NOMO-1 treated with DMSO at 0.1 percent for 48 hours (cell line): ENCODE measurements around the gene MAN1A2.

ENCODE experiments used
- DNase-seq: peaks from one replicate; lab custom pipeline; 2025; ENCODE audit not compliant: unreplicated experiment; lab: John Stamatoyannopoulos, UW

MAN1A2 gene

DNA sequence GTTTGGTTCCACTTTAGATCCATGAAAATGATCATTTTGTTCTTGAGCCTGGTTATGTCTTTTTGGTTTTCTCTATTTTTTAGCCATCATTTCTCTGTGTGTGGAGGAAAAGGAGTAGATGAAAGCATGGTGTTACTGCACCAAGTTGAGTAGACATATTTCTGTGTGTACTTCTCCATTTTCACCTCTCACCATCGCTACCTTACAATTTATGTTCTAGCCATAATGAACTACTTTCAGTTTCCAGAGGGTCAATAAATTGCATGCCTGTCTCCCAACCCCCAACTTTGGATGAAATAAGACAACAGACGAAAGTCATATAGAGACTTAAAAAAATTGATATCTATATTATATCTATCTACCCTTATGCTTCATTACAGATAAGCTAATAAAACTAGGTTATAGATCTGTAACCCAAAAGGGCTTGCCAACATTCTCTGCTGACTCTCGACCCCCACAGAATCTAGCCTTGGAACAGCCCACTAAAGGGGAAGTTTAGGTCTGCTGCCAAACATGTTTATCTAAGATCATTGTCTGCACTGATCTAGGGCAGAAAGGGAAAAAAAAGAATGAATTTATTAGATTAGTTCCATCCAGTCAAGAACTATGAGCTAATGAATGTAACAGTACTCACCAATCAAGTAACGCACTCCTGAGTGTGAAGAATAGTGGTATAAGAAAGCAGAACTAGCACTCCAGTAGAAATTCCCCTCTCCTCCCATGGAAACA is 7.5 kb upstream of the MAN1A2 start:
- peak; percentile 52 for DNase-seq

DNA sequence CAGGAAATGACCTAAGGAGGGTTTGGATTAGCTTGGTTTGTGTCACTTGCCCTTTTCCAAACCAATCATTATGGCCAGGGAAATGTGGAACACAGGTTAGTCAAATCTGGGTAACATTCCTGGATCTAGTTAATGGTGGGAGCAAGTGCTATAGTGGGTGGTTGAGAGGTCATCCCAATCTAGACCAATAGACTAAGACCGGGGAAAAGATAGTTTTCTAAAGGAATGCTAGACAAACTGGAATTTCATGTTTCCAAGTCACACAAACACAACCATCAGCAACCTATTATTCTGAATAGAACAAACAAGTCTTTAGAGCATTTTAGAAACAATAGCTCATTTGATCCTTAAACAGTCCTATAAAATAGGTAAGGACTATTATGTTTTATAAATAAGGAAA is 4.3 kb upstream of the MAN1A2 start:
- DNase-seq, result no peak

DNA sequence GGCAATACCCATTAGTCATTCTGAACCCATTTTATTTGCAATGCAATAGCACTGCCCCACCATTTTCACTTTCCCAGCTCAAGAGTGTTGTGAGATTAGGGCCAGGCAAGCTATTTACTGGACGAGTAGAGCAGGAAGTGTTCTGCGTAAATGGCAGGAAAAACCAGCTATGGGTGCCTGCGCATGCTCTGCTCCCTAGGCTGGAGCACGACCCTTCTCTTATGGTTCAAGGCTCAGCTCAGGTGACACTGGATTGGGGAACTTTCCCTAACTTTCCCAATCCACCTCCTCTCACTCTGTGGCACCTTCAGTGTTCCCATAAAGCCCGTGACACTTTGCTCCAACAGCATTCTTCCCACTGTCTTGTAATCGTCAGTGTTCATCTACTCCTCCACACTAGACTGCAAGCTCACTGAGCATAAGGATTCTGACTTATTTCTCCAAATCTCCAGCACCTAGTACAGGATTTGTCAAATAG is 3.6 kb upstream of the MAN1A2 start:
- DNase-seq, result no peak

DNA sequence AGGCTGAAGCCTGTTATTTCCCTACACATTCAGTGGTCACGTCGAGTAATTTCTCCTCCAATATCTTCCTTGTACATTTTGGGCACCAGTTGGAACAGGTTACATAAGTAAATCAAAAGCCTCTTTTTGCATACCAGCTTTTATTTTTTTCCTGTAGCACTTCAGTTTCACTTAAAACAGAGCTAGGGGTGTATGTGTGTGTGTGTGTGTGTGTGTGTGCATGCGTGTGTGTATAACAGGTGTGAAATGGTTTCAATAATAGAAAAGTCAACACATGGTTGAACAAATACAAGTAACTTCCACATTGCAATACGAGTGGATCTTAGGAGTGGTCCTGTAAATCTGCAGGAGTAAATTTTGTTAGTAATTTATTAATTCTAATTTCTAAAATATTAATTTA is 3.0 kb upstream of the MAN1A2 start:
- no peak for DNase-seq

DNA sequence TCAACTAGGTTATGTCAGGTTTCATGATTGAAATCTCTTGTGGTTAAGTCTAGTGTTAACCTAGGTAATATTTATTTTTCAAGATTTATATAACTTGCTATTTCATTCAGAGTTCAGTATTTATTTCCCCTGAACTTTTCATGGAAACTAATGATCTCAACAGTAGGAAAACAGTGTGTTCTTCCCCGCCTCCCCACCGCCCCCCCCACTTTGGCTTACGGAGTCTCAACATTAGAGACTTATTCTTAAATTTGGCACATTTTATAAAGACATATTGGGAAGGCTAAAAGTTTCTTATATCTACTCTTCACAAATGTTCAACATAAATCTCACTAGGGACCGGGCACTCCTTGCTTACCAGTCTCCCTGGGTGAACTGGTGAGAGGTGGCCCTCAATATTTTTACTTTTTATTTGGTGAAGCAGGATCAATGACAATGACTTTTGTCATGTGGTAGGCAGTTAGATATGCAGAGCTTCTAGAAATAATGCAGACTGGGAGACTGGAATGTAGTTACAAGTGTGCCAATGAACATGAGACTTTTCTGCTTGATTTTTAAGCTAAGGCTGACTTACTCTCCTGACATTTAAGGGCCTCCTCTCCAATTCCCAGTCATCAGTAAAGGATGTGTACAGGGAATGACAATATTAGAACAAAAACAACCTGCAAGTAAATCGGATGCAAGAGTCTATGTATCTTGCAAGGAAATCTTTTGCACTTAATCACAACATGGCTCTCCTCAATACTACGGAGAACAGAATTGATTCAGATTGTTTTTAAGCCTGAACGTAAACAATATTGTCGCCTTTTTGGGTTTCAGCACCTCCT is 1.7 kb upstream of the MAN1A2 start:
- no peak for DNase-seq

DNA sequence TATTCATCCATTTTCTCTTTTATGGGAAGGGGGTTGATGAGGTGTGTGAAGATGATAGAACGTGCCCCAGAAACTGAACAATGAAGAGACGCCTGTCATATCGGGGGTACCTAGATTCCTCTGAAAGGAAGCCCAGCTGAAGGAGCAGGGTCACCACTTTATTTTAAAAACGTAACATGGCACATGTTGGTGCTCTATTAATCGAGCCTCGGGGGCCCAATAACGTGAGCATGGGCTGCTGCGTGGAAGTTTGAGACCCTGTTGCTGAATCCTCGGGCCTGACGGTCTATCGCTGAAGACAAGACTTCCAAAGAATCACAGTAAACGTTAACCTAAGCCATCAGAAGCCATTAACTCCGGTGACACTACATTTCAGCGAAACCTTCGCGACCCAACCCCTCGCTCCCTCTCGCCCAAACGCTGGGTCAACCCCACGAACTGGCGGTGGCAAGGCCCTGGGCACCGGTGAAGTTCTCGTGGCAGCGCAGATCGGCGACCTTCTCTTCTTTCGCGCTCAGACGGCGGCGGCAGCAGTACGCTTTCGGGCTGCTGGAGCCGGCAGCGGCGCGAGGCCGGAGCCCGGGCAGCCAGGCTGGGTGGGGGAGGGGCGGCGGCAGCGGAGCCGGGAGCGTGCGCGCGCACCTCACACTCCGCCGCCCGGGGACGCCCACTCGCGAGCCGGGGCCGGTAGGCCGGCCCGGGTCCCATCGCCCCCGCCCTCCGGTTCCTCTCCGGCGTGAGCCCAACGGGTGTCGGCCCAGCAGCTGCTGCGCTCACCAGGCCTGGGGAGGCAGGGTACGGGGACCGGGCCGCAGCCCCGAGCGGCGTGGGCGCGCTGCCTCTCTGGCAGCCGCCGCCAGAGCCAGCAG is 838 bp upstream of the MAN1A2 start:
- DNase-seq, result peak; percentile 58

DNA sequence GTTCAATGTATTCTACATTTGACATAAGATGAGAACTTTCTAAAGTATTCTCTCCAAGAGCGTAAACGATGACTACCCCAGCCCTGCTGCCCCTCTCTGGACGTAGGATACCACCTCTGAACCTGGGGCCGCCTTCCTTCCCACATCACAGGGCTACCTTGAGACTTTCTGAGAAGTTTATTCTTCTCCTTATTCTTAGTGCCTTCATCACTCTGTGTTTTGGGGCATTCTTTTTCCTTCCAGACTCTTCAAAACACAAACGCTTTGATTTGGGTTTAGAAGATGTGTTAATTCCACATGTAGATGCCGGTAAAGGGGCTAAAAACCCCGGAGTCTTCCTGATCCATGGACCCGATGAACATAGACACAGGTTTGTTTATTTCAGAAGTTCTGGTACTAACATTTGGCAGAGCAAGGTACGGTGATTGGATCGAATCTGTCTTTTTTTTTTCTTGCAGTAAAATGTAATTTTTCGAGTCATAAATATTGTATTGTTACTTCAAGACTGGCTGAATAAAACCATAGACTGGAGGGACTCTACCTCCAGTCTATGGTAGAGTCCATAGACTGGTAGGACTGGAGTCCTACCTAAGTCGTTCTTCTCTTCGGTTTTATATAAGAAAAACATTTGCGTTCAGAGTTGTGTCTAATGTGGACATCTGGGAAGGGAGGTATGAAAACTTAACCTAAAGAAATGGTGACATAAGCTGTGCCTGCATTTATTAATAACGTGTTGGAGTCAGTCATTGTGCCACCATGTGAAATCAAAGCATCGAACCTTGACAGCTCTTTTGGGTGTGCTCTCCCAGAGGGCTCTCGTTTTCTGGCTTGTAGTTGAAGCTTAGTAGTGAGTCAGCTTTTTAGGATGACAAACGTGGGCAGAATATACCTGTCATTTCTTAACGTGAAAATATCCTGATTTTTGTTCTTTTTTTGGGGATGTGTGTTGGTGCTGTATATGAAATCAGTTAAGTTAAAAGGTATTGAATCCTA is 1.2 kb downstream of the MAN1A2 start:
- peak; percentile 18 for DNase-seq

DNA sequence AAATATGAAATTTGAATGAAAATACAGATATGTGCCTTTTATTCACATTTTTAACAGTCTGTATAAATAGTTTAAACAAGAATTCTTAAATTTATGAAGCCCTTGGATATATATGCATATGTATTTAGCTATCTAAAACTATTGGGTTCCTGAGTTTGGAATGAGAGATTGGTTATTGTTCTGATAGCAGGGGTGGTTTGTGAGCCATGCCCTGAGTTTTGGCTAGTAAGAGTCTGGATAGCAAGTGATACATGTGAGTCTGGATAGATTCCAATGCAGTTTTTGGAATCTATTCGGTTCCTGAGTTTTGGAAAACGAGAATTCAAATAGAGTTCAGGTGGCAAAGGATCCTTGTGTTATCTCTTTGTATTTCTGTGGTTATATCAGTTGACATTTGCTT is 2.8 kb downstream of the MAN1A2 start:
- no peak for DNase-seq

DNA sequence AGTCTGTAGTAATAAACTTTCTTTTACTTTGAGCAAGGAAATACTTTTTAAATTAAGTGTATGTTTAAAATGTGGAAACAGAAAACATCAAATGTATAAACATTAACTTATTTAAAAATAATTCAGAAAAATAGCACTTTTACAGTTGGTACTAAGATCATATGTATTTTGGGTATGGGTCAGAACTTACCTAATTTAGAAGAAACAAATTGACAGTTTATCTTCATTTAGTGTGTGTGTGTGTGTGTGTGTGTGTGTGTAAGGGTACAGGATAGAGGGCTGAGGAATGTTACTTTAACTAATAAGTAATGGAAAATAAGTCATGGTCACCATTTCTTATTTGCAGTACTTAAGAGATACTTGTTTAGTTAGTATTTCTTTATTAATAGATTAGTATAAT is 3.3 kb downstream of the MAN1A2 start:
- DNase-seq, result no peak

DNA sequence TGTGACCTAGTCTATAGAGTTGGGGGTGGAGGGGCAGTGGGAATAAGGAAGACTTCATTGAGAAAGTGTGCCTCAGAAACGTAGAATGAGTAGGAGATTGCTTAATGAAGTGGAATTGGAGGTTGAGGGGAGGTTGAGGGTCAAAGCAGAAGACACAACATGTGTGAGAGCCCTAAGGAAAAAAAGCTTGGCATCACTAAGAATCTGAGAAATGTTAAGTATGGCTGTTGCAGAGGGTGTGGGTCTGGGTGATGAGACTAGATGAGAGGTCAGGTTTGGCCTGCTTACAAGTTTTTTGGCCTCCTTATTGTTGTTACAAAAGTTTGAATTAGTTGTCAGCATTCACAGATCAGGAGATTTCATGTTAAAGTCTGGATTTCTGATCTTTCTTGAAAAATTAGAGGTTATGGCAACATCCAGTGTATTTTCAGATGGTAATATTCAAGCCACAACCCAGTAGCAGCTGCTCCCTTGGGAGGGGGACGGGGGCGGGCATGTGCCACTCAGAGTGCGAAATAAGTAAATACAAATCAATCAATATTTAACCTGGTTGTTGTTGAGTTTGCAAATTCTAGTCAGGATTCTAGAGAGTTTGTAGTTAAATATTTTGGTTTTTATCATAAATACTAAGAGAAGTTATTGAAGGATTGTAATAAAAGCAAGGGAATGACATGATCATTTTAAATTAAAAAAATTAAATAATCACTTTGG is 4.3 kb downstream of the MAN1A2 start:
- DNase-seq, result no peak

DNA sequence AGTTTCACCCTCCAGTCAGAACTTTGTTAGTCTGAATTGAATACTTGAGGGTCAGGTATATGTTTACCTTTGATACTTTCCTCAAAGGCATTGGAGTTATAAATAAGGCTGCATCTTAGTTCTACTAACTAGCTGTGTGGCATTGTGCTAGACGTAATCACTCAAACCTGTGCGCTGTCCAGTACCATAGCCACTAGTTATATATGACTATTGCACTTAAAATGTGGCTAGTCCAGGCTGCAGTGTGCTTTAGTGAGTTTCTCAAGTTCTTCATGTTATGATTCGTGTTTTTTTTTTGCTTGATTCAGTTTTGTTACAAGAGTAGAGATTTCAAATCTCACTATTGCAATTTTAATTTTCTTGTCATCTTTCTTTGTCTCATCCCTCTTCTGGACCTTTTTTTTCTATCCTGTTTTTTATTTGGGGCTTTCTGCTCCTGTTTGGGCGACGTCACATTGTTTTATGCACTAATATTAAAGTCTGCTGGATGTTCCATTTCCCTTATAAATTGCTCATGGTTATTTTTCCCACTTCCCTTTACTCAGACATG is 5.7 kb downstream of the MAN1A2 start:
- no peak for DNase-seq

DNA sequence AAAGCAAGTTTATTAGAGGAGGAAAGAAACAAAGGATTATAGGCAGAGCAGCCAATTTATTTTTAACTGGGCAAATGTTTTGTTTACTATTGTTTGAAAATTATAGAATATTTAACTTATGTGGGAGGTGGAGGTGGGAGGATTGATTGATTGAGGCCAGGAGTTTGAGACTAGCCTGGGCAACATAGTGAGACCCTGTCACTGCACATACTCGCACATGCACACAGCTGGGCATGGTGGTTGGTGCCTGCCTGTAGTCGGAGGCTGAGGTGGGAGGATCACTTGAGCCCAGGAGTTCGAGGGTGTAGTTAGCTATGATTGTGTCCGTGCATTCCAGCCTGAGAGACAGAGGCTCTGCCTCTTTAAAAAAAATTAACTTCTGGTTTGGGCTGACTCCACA is 6.7 kb downstream of the MAN1A2 start:
- no peak for DNase-seq

DNA sequence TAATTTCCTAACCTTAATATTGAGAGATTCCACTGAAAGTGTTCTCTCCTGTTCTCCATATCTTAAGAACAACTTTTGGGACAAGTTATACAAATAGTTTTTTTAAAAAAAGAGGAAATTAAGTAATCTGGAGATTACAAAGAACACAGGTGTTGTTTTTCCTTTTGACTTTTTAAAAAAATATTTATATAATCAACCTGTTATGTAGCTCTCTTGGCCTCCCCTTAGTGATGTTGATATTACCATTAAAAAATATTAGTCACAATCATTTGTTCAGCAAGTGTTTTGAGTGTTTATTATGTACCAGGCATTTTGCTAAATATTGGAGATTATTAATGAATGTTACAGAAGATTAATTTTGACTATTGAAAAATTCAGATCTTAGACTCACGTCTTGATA is 8.1 kb downstream of the MAN1A2 start:
- DNase-seq, result no peak

DNA sequence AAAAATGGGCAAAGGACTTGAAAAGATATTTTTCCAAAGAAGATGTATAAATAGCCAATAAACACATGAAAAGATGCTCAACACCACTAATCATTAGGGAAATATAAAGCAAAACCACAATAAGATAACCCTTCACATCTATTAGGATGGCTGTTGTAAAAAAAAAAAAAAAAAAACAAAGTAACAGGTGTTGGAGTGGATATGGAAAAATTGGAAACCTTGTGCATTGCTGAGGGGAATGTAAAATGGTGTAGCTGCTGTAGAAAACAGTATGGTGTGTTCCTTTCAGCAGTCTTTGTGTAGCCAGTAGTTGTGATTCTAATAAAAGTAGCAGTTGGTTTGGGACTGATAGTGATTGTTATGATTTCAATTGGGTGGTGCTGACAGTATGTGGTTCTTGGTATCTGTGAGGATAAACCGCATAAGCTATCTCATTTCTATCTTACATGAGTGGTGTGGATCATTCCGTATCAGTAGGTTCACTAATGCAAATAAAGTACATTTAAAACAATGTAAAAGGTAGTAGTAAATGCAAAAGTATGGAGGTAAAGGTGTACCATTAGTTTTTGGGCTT is 19.9 kb downstream of the MAN1A2 start:
- DNase-seq, result no peak

DNA sequence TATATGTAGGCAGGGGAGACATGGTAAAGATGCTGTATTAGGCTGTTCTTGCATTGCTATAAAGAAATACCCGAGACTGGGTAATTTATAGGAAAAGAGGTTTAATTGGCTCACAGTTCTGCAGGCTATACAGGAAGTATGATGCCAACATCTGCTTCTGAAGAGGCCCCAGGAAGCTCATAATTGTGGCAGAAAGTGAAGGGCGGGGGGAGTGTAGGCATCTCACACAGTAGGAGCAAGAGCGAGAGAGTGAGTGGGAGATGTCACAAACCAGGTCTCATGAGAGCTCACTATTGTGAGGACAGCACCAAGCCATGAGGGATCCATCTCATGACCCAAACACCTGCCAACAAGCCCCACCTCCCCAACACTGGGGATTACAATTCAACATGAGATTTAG is 21.1 kb downstream of the MAN1A2 start:
- peak; percentile 18 for DNase-seq

DNA sequence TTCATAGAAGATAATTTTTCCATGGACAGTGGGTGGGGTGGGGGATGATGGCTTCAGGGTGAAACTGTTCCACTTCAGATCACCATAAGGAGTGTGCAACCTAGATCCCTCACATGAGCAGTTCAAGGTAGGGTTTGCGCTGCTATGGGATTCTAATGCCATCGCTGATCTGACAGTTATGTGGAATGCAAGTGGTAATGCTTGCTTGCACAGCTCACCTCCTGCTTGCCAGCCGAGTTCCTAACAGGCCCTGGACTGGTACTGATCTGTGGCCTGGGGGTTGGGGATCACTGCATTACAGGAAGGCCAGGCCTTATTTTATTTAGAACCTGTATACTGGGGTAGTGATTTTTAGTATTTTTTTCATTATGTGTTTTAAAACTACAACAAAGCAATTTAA is 22.0 kb downstream of the MAN1A2 start:
- DNase-seq, result no peak

DNA sequence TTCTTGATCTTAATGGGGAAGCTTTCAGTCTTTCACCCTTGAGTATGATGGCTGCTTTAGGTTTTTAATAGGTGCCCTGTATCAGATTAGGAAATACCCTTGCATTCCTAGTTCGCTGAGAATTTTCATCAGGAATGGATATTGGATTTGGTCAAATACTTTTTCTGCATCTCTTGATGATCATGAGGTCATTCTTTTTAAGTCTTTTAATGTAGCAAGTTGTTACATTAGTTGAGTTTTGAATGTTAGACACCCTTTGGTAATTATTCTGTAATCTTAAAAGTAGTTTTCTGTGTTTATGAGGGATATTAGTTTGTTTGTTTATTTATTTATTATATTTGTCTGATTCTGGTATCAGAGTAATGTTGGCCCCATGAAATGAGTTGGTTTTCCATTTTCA is 22.5 kb downstream of the MAN1A2 start:
- DNase-seq, result no peak

DNA sequence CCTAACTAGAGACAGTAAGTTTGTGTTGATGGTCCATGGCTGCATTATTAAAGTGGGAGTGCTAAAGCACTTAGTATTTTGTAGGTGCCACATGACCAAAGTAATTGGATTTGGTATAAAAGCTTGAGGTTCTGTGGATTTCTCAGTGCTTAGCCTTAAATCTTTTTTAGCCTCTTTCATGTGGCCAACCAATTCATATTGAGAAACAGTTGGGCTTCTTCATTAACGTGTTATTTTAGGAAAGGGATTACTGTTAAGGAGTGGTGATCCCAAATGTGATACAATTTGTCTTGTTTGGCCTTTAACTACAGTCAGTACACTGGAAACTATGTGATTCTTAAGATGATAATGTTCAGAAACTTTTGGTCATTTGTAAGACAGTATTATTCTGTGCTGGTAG is 25.5 kb downstream of the MAN1A2 start:
- no peak for DNase-seq

DNA sequence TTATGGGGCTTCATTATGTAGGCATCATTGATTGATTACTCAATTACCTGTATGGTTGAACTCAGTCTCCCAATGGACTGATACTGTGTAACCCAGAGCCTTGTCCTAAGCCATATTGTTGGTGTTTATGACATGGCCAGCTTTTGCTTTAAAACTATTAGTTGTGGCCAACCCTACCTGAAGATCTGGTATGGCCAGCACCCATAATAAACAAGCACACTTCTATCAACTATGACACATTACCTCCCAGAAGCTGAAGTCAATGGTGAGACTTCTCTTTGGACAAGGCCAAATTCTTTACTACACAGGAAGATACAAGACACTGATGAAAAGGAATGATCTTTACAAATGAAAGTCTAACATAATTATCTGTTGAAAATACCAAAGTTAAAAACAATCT is 28.8 kb downstream of the MAN1A2 start:
- DNase-seq, result no peak
